Thyroid gland (tissue), 4 donors: ENCODE data around the gene PDHX.

Experiments
- POLR2A ChIP-seq, 2 donors: fragments of 450-650 bp; IDR thresholded peaks; one replicate each; pipeline ENCODE4 v1.6.1; 2017; ENCODE audit warnings: antibody characterized with exemption in 2 of 2, mild to moderate bottlenecking in 2 of 2, moderate library complexity in 1 of 2
- TF ChIP-seq, protein P1 (sequence below), 6 experiments: fragments of 200-600 bp in 3 of 6; fragments of 450-650 bp in 3 of 6; sonication (generic) in 3 of 6; IDR thresholded peaks; one replicate each; pipeline ENCODE4 v1.5.1; 2016 to 2019; ENCODE audit warnings: antibody characterized with exemption in 6 of 6, mild to moderate bottlenecking in 2 of 6, inconsistent platforms in 1 of 6, moderate library complexity in 1 of 6

DNA sequence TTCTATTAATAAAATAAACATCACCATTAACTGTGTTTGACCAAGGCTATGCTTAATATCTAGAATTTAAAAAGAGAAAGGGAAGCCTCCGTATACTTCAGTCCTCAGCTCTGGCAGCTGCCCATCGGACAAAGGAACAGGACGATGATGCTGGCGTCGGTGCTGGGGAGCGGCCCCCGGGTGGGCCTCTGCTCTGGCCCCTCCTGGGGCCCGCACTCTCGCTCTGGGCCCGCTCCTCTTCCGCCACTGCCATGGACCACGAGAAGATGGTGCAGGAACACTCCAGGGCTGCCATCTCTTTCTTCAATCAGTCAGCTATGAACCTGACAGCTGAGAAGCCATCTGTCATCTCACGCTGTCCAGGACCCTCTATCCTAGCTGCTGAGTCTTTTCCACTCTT, 25.3 kb downstream of the PDHX start:
- TF ChIP-seq POLR2A (IDR thresholded peaks at IDR 0.05), result no peak
- TF ChIP-seq, protein P1, sequence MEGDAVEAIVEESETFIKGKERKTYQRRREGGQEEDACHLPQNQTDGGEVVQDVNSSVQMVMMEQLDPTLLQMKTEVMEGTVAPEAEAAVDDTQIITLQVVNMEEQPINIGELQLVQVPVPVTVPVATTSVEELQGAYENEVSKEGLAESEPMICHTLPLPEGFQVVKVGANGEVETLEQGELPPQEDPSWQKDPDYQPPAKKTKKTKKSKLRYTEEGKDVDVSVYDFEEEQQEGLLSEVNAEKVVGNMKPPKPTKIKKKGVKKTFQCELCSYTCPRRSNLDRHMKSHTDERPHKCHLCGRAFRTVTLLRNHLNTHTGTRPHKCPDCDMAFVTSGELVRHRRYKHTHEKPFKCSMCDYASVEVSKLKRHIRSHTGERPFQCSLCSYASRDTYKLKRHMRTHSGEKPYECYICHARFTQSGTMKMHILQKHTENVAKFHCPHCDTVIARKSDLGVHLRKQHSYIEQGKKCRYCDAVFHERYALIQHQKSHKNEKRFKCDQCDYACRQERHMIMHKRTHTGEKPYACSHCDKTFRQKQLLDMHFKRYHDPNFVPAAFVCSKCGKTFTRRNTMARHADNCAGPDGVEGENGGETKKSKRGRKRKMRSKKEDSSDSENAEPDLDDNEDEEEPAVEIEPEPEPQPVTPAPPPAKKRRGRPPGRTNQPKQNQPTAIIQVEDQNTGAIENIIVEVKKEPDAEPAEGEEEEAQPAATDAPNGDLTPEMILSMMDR (IDR thresholded peaks at IDR 0.05), result no peak
